Measurements from ENCODE around the gene KIAA0753.

DNA sequence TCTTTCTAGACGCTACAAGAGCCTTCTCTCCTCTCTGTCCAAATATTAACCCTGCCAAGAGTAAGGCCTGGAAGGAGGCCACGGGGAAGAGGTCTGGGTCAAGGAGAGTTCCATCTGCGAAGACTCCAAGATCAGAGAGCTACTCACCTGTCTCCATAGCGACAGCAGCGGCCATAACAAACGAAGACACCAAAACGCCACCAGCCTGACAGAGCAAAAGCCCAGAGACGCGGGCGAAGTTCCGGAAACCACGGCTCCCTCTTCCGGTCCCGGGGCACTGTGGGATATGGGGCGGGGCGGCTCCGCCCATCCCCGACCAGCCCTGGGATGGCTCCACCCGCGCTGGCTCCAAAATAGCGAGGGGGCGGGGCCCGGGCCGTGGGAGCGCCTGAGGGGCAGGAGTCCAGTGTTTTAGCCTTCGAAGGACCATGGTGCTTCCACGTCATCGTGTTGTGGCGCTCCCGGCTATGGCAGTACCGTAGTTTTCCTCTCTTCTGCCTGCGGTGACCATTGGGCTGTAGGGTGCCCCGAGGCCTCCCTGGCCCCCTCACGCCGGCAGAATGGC is 10.9 kb upstream of the KIAA0753 start, which contains the start of the genes C17orf100 and MED31:
- TF ChIP-seq SP1 (IDR thresholded peaks at IDR 0.05) (no peak), ZNF384 (IDR thresholded peaks at IDR 0.05) (no peak), ARNT (IDR thresholded peaks at IDR 0.05) (no peak), FOXM1 (IDR thresholded peaks at IDR 0.05; ENCODE audit: borderline replicate concordance) (no peak), BHLHE40 (IDR thresholded peaks at IDR 0.05; ENCODE audit: borderline replicate concordance) (no peak), HDGF (IDR thresholded peaks at IDR 0.05; ENCODE audit: borderline replicate concordance) (no peak), ELF4 (IDR thresholded peaks at IDR 0.05) (peak; percentile 47; the same call in 1 of the 2 replicates), FOXA1 (IDR thresholded peaks at IDR 0.05) (no peak), TARDBP (IDR thresholded peaks at IDR 0.05) (no peak), SUZ12 (IDR thresholded peaks at IDR 0.05) (no peak), CTBP1 (IDR thresholded peaks at IDR 0.05; ENCODE audit: borderline replicate concordance) (no peak), NFRKB (IDR thresholded peaks at IDR 0.05) (no peak)
- TF ChIP-seq, protein P1, sequence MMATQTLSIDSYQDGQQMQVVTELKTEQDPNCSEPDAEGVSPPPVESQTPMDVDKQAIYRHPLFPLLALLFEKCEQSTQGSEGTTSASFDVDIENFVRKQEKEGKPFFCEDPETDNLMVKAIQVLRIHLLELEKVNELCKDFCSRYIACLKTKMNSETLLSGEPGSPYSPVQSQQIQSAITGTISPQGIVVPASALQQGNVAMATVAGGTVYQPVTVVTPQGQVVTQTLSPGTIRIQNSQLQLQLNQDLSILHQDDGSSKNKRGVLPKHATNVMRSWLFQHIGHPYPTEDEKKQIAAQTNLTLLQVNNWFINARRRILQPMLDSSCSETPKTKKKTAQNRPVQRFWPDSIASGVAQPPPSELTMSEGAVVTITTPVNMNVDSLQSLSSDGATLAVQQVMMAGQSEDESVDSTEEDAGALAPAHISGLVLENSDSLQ (IDR thresholded peaks at IDR 0.05) = no peak; the same call in 1 of the 2 replicates
